Measurements from ENCODE around the gene DNAJC1.
A peak's percentile ranks its signal among the peaks of the same experiment; 100 is the strongest.

The DNAJC1 gene

DNA sequence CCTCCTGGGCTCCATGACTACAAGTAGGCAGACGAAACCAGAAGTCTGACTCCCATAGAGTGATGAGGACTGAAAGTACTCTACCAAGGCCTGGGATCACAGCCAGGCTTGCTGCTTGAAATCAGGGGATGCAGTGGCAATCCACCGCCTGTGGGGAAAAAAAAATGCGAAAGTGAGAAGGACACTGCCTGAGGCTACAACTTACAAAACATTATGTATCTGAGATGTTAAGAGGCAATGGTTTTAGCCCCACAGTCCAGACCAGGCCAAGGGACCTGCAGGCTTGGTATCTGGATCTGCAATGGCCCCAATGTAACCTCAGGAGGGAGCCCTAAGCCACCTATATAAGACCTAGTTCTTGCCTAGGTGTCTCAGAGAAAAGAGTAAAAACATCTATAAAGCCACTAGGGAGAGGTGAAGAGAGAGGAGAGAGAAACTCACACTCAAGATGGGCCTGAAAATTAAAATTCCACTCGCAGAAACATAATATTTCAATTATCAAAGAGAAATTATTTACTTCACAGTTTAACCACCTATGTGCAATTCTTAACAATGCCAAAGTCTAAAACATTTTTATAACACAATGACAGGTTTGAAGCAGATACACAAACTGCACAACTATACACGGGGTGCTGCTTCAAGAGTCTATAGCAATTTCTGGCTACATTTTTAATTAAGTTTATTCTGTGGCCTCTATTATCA, 13.9 kb downstream of the DNAJC1 start:
- no peak for DNase-seq (ENCODE audit: extremely low read depth, low read depth)
- no peak overlapping the region for H3K4me3 ChIP-seq (replicated peaks; ENCODE audit: low read depth, low read length)
- TF ChIP-seq, protein P1, sequence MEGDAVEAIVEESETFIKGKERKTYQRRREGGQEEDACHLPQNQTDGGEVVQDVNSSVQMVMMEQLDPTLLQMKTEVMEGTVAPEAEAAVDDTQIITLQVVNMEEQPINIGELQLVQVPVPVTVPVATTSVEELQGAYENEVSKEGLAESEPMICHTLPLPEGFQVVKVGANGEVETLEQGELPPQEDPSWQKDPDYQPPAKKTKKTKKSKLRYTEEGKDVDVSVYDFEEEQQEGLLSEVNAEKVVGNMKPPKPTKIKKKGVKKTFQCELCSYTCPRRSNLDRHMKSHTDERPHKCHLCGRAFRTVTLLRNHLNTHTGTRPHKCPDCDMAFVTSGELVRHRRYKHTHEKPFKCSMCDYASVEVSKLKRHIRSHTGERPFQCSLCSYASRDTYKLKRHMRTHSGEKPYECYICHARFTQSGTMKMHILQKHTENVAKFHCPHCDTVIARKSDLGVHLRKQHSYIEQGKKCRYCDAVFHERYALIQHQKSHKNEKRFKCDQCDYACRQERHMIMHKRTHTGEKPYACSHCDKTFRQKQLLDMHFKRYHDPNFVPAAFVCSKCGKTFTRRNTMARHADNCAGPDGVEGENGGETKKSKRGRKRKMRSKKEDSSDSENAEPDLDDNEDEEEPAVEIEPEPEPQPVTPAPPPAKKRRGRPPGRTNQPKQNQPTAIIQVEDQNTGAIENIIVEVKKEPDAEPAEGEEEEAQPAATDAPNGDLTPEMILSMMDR (IDR thresholded peaks at IDR 0.05; ENCODE audit: low read depth, low read length, missing control alignments), result peak; percentile 59

DNA sequence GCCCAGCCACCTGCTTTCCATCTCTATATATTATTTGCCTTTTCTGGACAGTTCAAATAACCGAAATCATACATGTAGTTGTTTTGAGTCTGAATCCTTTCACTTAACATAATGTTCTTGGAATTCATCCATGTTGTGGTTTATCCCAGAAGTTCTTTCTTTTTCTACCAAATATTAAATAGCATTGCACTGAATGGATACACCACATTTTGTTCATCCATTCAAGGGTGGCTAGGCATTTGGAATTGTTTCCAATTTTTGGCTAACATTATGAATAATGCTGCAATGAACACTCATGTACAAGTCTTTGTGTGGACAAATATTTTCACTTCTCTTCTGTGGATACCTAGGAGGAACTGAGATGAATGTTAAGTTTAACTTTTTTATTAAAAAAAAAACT, 18.0 kb downstream of the DNAJC1 start:
- DNase-seq (ENCODE audit: extremely low read depth, low read depth), result no peak
- TF ChIP-seq, protein P1 (IDR thresholded peaks at IDR 0.05; ENCODE audit: low read depth, low read length, missing control alignments), result no peak
- H3K4me3 ChIP-seq (replicated peaks; ENCODE audit: low read depth, low read length), result no peak overlapping the region

DNA sequence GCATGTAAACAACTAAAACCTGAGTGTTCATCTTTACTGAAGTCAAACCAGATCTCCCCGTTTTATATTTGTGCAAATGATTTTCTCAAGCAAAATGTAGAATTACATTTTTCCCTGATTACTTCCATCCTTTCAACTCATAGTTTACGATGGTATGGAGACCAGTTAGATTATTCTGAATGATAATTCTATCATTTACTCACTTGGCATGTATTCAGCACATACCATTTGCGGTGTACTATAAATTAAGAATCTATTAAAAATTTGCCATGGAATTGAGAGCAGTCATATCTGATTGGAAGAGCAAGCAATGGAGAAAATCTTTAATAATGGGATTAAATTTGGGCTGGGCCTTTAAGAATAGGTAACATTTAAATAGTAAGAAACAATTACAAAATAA, 22.4 kb downstream of the DNAJC1 start:
- no peak for DNase-seq (ENCODE audit: extremely low read depth, low read depth)
- H3K4me3 ChIP-seq (replicated peaks; ENCODE audit: low read depth, low read length), result no peak overlapping the region
- TF ChIP-seq, protein P1 (IDR thresholded peaks at IDR 0.05; ENCODE audit: low read depth, low read length, missing control alignments), result no peak

DNA sequence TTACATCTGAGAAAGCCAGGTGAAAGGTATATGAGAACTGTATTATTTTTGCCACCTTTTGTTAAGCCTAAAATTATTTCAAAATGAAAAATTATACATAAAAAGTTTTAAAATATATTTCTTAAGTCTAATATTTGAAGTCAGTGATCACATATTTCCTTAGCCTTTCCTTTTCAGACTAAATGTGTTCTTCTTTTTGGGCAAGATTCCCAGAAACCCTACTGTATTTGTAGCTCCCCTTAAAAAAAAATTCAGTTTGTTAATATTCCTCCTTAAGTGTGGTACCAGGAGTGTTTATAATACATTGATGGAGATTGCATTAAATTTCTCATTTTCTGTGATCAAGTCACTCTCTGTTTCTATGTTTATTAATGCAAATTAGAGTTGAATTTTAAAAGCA, 22.8 kb downstream of the DNAJC1 start:
- H3K4me3 ChIP-seq (replicated peaks; ENCODE audit: low read depth, low read length), result no peak overlapping the region
- no peak for DNase-seq (ENCODE audit: extremely low read depth, low read depth)
- TF ChIP-seq, protein P1 (IDR thresholded peaks at IDR 0.05; ENCODE audit: low read depth, low read length, missing control alignments), result no peak

DNA sequence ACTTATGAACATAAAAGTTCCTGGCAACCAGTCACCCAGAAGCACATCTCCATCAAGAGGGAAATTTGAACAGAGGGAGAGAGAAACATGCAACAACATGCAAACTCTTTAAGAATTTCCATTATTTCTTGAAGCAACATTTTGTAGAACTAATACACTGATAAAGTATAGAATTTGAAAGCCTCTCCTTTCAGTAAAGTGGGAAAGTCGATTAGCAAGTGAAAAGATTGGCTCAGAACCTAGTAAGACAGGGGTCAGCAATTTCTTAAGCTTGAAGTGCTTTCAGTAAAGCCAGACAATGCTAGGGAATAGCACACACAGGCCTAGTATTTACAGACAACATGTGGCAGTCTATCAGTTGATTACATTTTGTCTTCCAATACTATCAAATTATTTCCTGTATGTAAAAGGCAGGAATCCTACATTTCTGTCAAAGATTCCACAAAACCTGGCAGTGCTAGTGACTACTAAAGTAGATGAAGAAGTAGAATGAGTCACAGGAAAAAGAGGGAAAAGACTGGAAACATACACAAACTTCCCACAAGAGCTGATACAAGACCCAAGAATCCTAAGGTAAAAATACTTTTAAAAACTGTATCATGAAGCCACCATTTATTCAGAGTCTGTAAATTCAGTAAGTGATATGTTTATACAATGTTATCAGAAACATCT, 25.2 kb downstream of the DNAJC1 start:
- TF ChIP-seq, protein P1 (IDR thresholded peaks at IDR 0.05; ENCODE audit: low read depth, low read length, missing control alignments), result no peak
- no peak for DNase-seq (ENCODE audit: extremely low read depth, low read depth)

DNA sequence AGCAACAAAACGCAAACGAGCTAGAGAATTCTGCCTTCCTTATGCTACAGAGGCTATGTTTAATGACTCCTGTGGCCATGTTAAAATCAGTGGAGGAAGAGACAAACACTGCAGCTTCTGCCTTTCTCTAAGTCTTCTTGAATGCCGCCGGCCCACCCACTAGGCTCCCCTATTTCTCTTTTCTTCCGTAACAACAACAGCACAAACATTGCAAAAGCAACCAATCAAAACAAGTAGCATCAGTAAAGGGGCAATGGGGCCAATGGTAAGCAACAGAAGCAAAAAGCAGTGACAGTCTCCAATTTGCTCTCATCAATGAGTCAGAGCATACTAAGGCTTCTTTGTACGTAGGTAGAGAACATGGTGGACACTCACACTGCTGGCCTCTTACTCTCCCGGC, 26.8 kb downstream of the DNAJC1 start:
- TF ChIP-seq, protein P1 (IDR thresholded peaks at IDR 0.05; ENCODE audit: low read depth, low read length, missing control alignments), result no peak
- H3K4me3 ChIP-seq (replicated peaks; ENCODE audit: low read depth, low read length), result no peak overlapping the region
- DNase-seq (ENCODE audit: extremely low read depth, low read depth), result no peak

More for the DNA sequence above, 25.2 kb downstream of the DNAJC1 start:
- no peak overlapping the region for H3K4me3 ChIP-seq (replicated peaks; ENCODE audit: low read depth, low read length)
